ENCODE results near the gene KCTD18.

The KCTD18 gene

GRCh38 chr2:200444530-200444929 lies 65.3 kb downstream of the KCTD18 start:
- no peak for DNase-seq
- Histone ChIP-seq H3K36me3 (peaks cover 6% of the 10 kb centered on the region; the same call in 1 of the 2 replicates), H3K27me3 (ENCODE audit: insufficient read depth, low read depth, severe bottlenecking) (no peaks in the 10 kb centered on the region), H3K4me3 (ENCODE audit: low read depth, low read length) (no peak overlapping the region), H3K9me3 (ENCODE audit: severe bottlenecking) (no peaks in the 10 kb centered on the region), H3K27ac (no peak overlapping the region)
- TF ChIP-seq CTCF (IDR thresholded peaks at IDR 0.05; ENCODE audit: low read depth, low read length) = no peak

- no peak for DNase-seq
- no peak for TF ChIP-seq CTCF (IDR thresholded peaks at IDR 0.05; ENCODE audit: low read depth, low read length)
- H3K36me3 ChIP-seq = peaks cover 6% of the 10 kb centered on the region; the same call in 1 of the 2 replicates
- H3K27ac ChIP-seq = no peak overlapping the region
- no peaks in the 10 kb centered on the region for H3K27me3 ChIP-seq (ENCODE audit: insufficient read depth, low read depth, severe bottlenecking)
- H3K9me3 ChIP-seq (ENCODE audit: severe bottlenecking) = no peaks in the 10 kb centered on the region
- no peak overlapping the region for H3K4me3 ChIP-seq (ENCODE audit: low read depth, low read length)
These were observed 66.0 kb downstream of the KCTD18 start for GRCh38 chr2:200443916-200444315.

- no peaks in the 10 kb centered on the region for H3K27me3 ChIP-seq (ENCODE audit: insufficient read depth, low read depth, severe bottlenecking)
- no peak overlapping the region for H3K4me3 ChIP-seq (ENCODE audit: low read depth, low read length)
- no peak for DNase-seq
- H3K9me3 ChIP-seq (ENCODE audit: severe bottlenecking) = no peaks in the 10 kb centered on the region
- H3K36me3 ChIP-seq = peaks cover 6% of the 10 kb centered on the region; the same call in 1 of the 2 replicates
- no peak for TF ChIP-seq CTCF (IDR thresholded peaks at IDR 0.05; ENCODE audit: low read depth, low read length)
- no peak overlapping the region for H3K27ac ChIP-seq
These were observed 66.5 kb downstream of the KCTD18 start for GRCh38 chr2:200443376-200443775.

GRCh38 chr2:200442471-200442870 lies 67.4 kb downstream of the KCTD18 start:
- Histone ChIP-seq H3K36me3 (peaks cover 6% of the 10 kb centered on the region; the same call in 1 of the 2 replicates), H3K27ac (no peak overlapping the region), H3K9me3 (ENCODE audit: severe bottlenecking) (no peaks in the 10 kb centered on the region), H3K4me3 (ENCODE audit: low read depth, low read length) (no peak overlapping the region), H3K27me3 (ENCODE audit: insufficient read depth, low read depth, severe bottlenecking) (no peaks in the 10 kb centered on the region)
- no peak for TF ChIP-seq CTCF (IDR thresholded peaks at IDR 0.05; ENCODE audit: low read depth, low read length)
- no peak for DNase-seq

- H3K4me3 ChIP-seq (ENCODE audit: low read depth, low read length) = no peak overlapping the region
- H3K36me3 ChIP-seq = peaks cover 6% of the 10 kb centered on the region; the same call in 1 of the 2 replicates
- H3K9me3 ChIP-seq (ENCODE audit: severe bottlenecking) = no peaks in the 10 kb centered on the region
- TF ChIP-seq CTCF (IDR thresholded peaks at IDR 0.05; ENCODE audit: low read depth, low read length) = no peak
- H3K27me3 ChIP-seq (ENCODE audit: insufficient read depth, low read depth, severe bottlenecking) = no peaks in the 10 kb centered on the region
- DNase-seq = no peak
- H3K27ac ChIP-seq = no peak overlapping the region
These were observed 69.9 kb downstream of the KCTD18 start for GRCh38 chr2:200439981-200440380.
